Measurements from ENCODE around the gene TIMM21. TPM values are rescaled to one million over a fixed set of nuclear protein-coding genes. Genes with fewer than 3 reads are reported as not detected.

The TIMM21 gene
- total RNA-seq, 1 experiment from 2014 or later, result 46.0 TPM

GRCh38 chr18:74175658-74176057 lies 27.3 kb downstream of the TIMM21 start:
- Histone ChIP-seq H3K4ac (ENCODE audit: low read depth, low read length) (no peak overlapping the region), H3T11ph (ENCODE audit: low read length) (no peak overlapping the region), H3K79me1 (ENCODE audit: insufficient read depth, low read depth, low read length, poor library complexity, severe bottlenecking) (no peaks in the 10 kb centered on the region), H3K9me3 (ENCODE audit: control insufficient read depth, low read depth, low read length) (no peaks in the 10 kb centered on the region), H3K27ac (ENCODE audit: insufficient read length, low read depth, low read length) (no peak overlapping the region), H3K14ac (ENCODE audit: insufficient read depth, low read length) (no peak overlapping the region), H3K23me2 (ENCODE audit: insufficient read length, low read depth, low read length, poor library complexity, severe bottlenecking) (no peaks in the 10 kb centered on the region), H4K8ac (replicated peaks; ENCODE audit: insufficient read length, low read depth, low read length) (no peak overlapping the region), H2BK20ac (ENCODE audit: low read depth, low read length, poor library complexity, severe bottlenecking) (no peak overlapping the region), H2BK120ac (ENCODE audit: low read depth, low read length, poor library complexity, severe bottlenecking) (no peak overlapping the region), H3K4me2 (ENCODE audit: insufficient read depth, insufficient read length, low read length) (no peak overlapping the region), H2BK5ac (ENCODE audit: insufficient read length, low read length) (no peak overlapping the region), H4K91ac (ENCODE audit: insufficient read length, low read depth, low read length) (no peak overlapping the region), H3K27me3 (ENCODE audit: insufficient read depth, low read length) (no peaks in the 10 kb centered on the region), H3K18ac (ENCODE audit: insufficient read length, low read depth, low read length) (no peak overlapping the region), H3K56ac (ENCODE audit: insufficient read length, low read depth, low read length) (no peak overlapping the region), H3K79me2 (ENCODE audit: insufficient read depth, low read length) (no peaks in the 10 kb centered on the region), H3K23ac (ENCODE audit: insufficient read length, low read depth, low read length) (no peak overlapping the region), H2BK12ac (ENCODE audit: insufficient read length, low read depth, low read length) (no peak overlapping the region), H2AK5ac (ENCODE audit: insufficient read length, low read length) (no peak overlapping the region), H2BK15ac (ENCODE audit: low read depth, low read length) (no peak overlapping the region), H4K5ac (ENCODE audit: insufficient read length, low read depth, low read length) (no peak overlapping the region), H2AFZ (ENCODE audit: low read length) (no peak overlapping the region), H3K4me1 (ENCODE audit: insufficient read depth, low read length) (no peaks in the 10 kb centered on the region; the same call in 1 of the 2 replicates), H4K20me1 (ENCODE audit: control insufficient read depth, insufficient read depth, insufficient read length) (no peaks in the 10 kb centered on the region), H3K9ac (ENCODE audit: extremely low read depth, insufficient read length, low read length) (no peak overlapping the region)
- TF ChIP-seq CTCF (conservative IDR thresholded peaks at IDR 0.05), result no peak
- no CpG with 5 or more reads among the region's 6 CpGs for WGBS (ENCODE audit: extremely low coverage, insufficient read length, low lambda C conversion rate)
- peak overlapping the region in 1 of 3 experiments; percentile 76; a peak in 2 of 7 replicates for H3K27ac Mint-ChIP-seq
- peaks cover 20% of the 10 kb centered on the region for H3K27me3 Mint-ChIP-seq (ENCODE audit: low read depth)
- no peak overlapping the region; a peak in 1 of 5 replicates for H3K4me3 Mint-ChIP-seq
- H3K9me3 Mint-ChIP-seq, result peaks cover 0 to 4% of the 10 kb centered on the region in 2 experiments; a peak in 1 of 5 replicates
- DNase-seq, result no peak
- H3K4me1 Mint-ChIP-seq, result no peaks in the 10 kb centered on the region
- H3K36me3 Mint-ChIP-seq (ENCODE audit: insufficient read depth in 1 of 3, low read depth in 3 of 3), result peaks cover 0 to 4% (median 2%) of the 10 kb centered on the region in 3 experiments; a peak in 2 of 7 replicates
